Endometrial microvascular endothelial cells (primary cell): Measurements from ENCODE around the gene TMTC2. TPM values are rescaled to one million over a fixed set of nuclear protein-coding genes. Genes with fewer than 3 reads are reported as not detected.

ENCODE experiments used
- in situ Hi-C: cut with HindIII; loops from 2 replicates; pipeline ENCODE4 v1.10.0; 2017; ENCODE audit warnings: low sequenced_read_pairs, low pct_unique_long_range_greater_than_20kb; ENCODE audit errors: inconsistent ontology term
- total RNA-seq: library from RNA; depleted of rRNA; stranded (reverse); fragments of >200 nt; gene quantifications from one replicate; pipeline ENCODE4 v1.2.3, GENCODE V29; 2015; ENCODE audit errors: inconsistent ontology term

TMTC2 gene
- total RNA-seq: 6.8 TPM

DNA sequence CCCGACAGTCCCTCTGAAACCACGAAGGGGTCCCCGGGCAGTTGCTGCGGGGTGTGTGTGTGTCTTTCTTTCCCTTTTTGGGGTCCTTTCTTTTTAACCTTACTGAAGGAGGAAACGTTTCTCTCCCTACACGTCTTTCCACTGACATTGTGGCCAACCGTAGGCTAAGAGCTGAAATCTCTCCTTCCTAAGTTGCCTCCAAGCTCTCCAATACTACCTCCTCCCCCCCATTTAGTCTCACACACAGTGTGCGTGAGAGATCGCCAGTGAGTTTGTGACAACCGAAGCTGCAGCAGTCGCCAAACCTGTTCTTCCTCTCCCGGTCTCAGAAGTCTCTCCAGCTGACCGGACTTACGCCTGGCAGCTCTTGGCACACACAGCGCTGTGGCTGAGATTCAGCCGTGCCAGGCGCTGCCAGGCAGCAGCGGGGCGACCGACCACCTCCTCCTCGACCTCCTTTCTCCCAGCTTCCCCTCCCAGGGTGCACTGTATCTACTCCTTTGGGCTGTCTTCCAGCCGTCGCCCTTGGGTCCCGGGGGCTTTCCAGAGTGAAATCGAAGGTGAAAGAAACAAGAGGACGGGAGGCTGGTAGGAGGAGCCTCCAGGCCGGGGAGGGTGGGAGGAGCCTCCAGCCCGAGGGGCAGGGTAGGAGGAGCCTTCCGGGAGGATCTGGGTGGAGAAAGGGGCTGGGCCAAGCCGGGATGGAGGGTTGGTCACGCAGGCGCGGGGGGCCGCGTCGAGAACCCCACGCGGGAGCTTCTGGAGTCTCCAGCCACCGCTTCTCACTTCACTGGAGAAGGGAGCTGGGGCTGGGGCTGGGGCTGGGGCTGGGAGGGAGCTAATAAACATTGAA is at the start of gene TMTC2:
TSS of gene TMTC2 (plus strand) at position 739 of the 853 bp plus-strand sequence.
- in situ Hi-C loops: no loop called here

DNA sequence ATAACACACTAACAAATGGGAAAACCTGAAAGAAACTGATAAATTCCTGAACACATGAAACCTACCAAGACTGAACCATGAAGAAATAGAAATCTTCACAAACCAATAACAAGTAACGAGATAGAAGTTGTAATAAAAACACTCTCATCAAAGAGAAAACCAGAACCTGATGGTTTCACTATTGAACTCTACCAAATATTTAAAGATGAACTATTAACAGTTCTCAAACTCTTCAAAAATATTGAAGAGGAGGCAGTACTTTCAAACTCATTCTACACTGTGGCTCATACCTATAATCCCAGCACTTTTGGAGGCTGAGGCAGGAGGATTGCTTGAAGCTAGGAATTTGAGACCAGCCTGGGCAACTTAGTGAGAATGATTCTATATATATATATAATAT is 48.4 kb upstream of the TMTC2 start:
- in situ Hi-C loops: no loop called here

DNA sequence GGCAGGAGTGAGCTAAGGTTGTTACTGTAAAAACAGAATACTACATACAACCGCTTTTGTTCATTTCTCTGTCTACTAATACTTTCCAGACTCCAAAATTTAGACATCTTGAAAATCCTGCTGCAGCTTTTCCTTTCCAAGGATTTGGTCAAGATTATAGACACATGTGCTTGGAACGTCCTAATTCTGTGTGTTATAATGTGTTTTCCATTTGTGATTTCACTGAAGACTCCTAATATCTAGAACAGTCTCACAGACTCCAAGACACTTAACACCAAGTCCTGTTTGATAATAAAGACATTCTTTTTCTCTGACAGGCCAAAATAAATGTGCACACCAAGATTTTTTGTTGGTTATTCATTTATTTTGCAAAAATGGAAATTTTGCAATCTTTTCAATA is 41.8 kb upstream of the TMTC2 start:
- in situ Hi-C loops: no loop called here

DNA sequence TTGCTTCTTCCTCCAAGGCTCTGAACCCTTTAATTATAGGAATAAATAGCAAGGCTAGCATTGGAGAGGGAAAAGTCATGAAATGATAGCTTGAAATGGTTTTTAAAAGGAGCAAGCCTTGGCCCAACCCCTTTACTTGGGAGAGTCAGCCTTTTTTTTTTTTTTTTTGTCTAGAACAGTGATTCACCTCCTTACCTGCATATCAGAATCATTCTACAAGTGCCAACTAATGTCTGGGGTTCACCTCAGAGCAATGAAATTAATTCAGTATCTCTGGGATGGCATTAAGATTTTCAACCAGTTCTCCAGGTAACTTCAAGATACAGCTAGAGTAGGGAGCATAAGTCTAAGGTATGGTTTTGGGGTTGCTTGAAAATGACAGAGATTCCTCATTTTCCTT is 41.3 kb upstream of the TMTC2 start:
- in situ Hi-C loops: no loop called here

DNA sequence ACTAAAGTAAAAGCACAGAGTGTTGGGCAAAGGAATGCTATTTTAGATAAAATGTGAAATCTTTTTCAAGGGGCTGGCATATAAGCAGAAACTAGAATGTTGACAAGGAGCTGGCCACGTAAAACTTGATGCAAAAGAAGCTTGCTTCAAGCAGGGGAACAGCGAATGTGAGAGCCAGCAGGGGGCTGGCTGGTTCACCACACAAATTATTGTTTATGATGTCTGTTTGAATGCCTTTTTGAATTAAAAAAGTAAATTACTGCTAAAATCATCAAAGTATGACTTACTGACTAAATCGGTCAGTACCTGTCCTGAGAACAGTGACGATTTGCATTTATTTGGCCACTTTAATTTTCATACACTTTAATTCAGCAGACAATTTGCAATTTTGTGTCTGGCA is 38.9 kb upstream of the TMTC2 start:
- in situ Hi-C loops: no loop called here

GRCh38 chr12:82648259-82648909 is 38.3 kb upstream of the TMTC2 start:
- in situ Hi-C loops: no loop called here

DNA sequence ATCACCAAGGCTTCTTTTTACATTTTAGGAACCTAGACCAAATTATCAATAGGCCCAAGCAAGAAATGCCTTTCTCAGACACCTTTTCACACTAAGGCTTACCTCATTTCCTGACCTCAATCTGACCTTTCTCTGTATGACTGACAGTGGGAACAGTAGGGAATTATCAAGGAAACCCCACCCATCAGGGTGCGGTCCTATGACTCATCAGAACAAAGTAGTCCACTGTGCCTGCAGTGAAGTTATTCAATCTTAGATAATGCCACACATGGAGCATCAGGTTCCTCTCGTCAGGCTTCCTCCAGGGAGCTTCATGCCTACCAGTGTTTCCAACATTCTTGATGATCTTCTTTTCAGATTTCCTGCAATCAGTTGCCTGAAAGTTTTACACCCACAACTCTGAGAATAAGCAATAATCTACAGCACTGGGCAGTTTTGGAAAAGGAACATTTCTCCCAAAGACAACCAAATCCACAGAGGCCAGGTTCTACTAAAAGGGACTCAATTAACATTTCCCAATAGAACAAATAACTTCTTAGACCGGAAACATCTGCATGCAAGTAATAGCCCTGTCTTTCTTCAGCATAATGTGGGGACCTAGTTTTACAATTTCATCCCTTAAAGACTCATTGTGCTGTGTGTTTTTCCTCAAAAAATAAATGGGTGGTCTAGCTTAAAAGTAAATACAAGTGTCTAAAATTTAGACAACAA is 35.9 kb upstream of the TMTC2 start:
- in situ Hi-C loops: no loop called here

- in situ Hi-C loops: no loop called here
These were observed 35.2 kb upstream of the TMTC2 start for GRCh38 chr12:82651489-82651888.

DNA sequence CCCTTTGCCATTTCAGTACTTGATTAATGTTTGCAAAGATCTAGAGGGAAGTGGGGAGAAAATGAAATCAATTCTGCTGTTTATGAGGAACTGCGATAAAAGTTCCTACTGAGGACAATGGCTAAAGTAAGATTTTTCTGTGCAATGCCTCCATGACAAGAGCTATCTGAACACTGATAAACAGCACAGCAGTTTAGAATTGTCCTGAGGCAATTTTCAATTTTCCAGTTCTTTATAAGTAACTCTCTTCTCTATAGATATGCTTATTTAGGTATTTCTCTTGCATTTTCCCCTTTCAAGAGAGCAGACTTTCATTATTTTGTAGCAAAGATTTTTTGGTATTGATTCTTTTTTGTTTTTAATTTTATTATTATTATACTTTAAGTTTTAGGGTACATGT is 34.6 kb upstream of the TMTC2 start:
- in situ Hi-C loops: no loop called here

DNA sequence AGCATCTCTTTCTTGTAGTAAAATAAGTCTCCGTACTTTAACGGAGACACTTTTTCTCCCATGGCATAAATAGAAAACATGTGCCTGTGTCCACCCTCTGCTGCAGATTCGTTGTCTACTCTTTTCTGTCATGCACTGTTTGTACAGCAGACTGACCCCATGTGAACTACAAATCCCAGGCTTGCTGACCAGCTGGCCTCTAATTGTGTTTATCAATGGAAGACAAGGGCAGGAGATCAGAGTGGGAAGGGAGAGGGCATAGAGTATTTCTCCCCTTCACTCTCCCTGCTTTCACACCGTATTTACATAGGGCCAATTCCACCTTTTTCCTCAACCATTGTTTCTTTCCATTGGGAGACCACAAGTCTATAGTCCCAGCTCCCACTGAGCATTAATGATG is 31.0 kb upstream of the TMTC2 start:
- in situ Hi-C loops: no loop called here

DNA sequence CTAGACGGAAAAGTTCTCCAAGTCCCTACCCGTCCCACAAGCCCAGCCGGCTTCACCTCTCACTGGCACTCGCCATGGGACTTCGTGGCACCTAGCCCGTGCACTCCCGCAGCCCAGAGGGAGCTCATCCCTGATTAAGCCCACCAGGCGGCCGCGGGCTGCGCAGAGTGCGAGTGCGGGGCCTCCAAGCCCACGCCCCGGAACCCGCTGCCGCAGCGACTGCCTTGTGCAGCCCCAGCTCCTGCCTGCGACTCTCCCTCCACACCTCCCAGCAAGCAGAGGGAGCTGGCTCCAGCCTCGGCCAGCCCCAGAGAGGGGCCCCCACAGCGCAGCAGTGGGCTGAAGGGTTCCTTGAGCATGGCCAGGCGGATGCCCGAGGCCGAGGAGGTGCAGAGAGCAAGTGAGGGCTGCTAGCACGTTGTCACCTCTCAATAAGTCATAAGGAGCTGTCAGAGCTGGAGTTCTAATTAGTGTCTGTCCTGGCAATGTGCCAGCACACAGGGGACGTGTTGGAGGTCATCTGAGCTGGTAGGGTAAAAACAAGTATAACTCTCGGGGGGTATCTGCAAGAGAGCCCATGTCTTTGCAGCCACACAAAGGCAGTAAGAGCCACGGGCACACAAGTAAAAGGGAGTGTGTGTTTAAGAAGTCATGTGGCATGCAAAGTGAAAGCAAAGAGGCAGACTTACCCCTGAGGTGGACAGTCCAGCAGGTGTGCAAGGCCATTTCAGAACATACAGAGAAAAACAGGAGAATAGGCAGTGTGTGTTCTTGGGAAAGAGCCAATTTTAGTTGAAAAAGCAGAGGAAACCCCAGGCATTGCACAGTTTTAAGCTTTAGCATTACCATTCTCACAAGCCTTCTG is 27.1 kb upstream of the TMTC2 start:
- in situ Hi-C loops: no loop called here

DNA sequence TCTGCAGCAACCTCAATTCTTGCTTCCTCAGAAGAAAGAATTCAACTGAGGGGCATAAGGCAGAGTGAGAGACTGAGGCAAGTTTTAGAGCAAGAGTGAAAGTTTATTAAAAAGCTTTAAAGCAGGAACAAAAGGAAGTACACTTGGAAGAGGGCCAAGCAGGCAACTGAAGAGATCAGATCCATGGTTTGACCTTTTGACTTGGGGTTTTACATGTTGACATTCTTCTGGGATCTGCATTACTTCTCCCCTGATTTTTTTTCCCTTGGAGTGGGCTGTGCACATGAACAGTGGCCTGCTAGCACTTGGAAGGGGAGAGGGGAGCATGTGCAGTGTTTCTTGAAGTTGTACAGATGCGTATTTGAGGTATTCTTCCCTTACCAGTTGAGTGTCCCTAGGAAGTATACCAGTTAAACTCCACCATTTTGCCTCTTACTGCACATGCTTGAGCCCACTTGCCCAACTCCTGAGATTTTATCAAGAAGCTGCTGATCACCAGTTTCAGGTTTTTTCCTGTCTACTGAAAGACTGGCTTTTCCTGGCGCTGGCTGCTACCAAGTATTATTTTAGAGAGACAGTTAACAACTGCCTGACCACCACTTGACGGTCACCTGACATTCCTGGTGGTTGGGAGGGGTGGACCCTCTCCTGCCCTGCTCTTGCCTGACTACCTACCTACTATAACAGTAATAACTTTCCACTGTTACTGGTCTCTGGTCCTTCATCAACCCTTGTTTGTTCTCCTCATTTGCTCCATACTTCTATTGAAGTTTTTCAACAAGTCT is 26.0 kb upstream of the TMTC2 start:
- in situ Hi-C loops: no loop called here

DNA sequence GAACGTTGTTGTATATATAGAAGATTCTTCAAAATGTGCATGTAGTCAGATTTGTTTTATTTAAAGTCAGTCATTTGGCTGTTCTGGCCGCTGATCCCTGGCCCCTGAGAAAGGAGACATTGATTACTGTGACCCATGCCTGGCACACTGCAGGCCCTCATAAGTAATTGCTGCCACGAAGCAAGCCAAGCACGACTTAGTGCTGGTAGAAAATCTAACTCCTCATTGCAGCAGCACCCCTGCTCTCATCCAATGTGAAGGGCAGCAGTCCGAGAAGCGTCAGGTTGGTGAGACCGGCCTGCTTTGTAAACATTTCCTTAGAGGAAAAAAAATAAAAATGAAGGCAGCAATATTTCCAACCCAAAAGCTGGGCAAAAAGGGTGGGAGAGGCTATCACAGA is 22.8 kb upstream of the TMTC2 start:
- in situ Hi-C loops: no loop called here

- in situ Hi-C loops: no loop called here
These were observed 21.4 kb upstream of the TMTC2 start for GRCh38 chr12:82665142-82665923.

GRCh38 chr12:82666830-82667229 is 19.9 kb upstream of the TMTC2 start:
- in situ Hi-C loops: no loop called here

DNA sequence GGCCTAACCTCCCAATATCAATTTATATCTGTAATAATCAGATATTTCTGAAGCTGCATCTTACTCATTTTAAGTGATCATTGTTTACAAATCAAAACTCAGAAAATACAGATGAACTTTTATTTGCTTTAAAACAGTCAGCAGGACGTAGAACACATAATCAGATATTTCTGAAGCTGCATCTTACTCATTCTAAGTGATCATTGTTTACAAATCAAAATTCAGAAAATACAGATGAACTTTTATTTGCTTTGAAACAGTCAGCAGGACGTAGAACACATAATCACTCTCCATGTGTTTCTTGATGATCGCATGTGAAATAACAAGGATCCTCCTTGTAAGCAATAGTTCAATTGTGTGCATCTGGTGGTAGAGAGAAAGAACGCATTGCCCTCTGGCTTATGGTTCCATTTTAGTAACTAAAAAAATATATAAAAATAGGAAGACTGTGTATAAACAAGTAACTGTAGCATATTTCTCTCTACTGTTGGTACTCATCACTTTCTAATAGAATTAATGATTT is 15.0 kb upstream of the TMTC2 start:
- in situ Hi-C loops: no loop called here

DNA sequence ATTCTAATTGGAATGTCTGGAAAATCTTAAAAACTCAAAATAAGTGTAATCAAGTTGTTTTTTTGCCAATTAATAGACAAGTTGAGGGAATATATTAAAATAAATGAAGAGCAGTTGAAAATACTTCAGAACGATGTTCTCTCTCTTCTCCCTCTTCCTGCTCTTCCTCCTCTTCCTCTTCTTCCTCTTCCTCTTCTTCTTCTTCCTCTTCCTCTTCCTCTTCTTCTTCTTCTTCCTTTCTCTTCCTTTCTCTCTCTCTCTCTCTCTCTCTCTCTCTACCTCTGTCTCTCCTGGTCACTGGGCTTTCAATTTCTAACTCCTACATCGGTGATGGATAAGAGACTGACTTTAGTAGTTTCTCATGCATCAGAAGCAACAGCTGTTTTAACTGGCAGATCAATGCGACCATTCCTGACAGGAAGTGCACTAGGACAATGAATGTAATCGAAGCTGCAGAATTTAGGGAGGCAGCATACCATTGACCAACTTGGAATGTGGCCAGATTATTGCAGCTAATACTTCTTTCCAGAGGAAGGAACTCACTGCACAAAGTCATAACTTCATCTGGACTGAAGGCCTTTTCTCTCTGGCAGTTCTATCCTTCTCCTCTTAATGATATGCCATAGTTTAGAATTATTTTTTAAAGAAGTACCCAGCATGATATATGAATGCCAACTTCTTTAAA is 13.8 kb upstream of the TMTC2 start:
- in situ Hi-C loops: no loop called here
